Measurements from ENCODE around the gene TNK1. TPM values are rescaled to one million over a fixed set of nuclear protein-coding genes. Genes with fewer than 3 reads are reported as not detected.
A peak's percentile ranks its signal among the peaks of the same experiment; 100 is the strongest.

Gene TNK1
- total RNA-seq, 1 donor from 2014 or later = 4.0 TPM

- peaks cover 8% of the 10 kb centered on the region for H3K36me3 Mint-ChIP-seq (ENCODE audit: low read depth)
- peaks cover 33% of the 10 kb centered on the region for H3K27me3 Mint-ChIP-seq (ENCODE audit: low read depth)
- DNase-seq (ENCODE audit: low spot score) = peak; percentile 74
- H3K9me3 Mint-ChIP-seq = peaks cover 6% of the 10 kb centered on the region
- intact Hi-C loops (cut with micrococcal nuclease) = no loop called here
- H3K4me3 Mint-ChIP-seq (ENCODE audit: low read depth) = peak overlapping the region; percentile 66
- no peak overlapping the region for H3K27ac Mint-ChIP-seq
- H3K4me1 Mint-ChIP-seq (ENCODE audit: low read depth) = peaks cover 4% of the 10 kb centered on the region
Measured at GRCh38 chr17:7383742-7384488, 3.0 kb downstream of the TNK1 start.

- DNase-seq (ENCODE audit: low spot score) = no peak
- intact Hi-C loops (cut with micrococcal nuclease) = no loop called here
Measured at GRCh38 chr17:7384489-7385081, 3.7 kb downstream of the TNK1 start.

DNA sequence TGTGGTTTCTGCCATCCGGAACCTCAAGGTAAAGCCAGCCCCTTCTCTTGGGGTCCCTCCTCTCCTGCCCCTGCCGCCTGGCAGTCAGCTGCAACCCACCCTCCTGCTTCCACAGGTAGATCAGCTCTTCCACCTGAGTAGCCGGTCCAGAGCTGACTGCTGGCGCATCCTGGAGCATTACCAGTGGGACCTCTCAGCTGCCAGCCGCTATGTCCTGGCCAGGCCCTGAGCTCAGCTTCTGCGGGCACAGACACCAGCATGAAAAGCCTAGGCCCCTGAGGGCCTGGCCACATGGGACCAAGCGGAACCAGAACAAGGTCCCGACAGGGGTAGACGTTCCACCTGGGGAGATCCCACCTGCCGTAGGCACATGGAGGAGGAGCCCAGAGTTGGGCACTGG is 8.0 kb downstream of the TNK1 start:
- H3K36me3 Mint-ChIP-seq (ENCODE audit: low read depth) = peaks cover 29% of the 10 kb centered on the region

More at GRCh38 chr17:7384489-7385081, 3.7 kb downstream of the TNK1 start:
- no peaks in the 10 kb centered on the region for H3K9me3 Mint-ChIP-seq
- peaks cover 27% of the 10 kb centered on the region for H3K27me3 Mint-ChIP-seq (ENCODE audit: low read depth)
- peak overlapping the region; percentile 66 for H3K4me3 Mint-ChIP-seq (ENCODE audit: low read depth)
- peaks cover 4% of the 10 kb centered on the region for H3K4me1 Mint-ChIP-seq (ENCODE audit: low read depth)
- H3K27ac Mint-ChIP-seq = peak overlapping the region; percentile 34
- H3K36me3 Mint-ChIP-seq (ENCODE audit: low read depth) = peaks cover 4% of the 10 kb centered on the region

GRCh38 chr17:7389924-7390910 is 9.3 kb downstream of the TNK1 start:
- H3K27ac Mint-ChIP-seq = no peak overlapping the region
- H3K9me3 Mint-ChIP-seq = no peaks in the 10 kb centered on the region
- H3K36me3 Mint-ChIP-seq (ENCODE audit: low read depth) = peaks cover 29% of the 10 kb centered on the region
- H3K27me3 Mint-ChIP-seq (ENCODE audit: low read depth) = no peaks in the 10 kb centered on the region
- intact Hi-C loops (cut with micrococcal nuclease) = loop anchor here (5.0 kb wide), 1 partner anchor 38 kb away; the partner anchor contains the start of gene KCTD11
- peaks cover 15% of the 10 kb centered on the region for H3K4me1 Mint-ChIP-seq (ENCODE audit: low read depth)
- no peak overlapping the region for H3K4me3 Mint-ChIP-seq (ENCODE audit: low read depth)
- DNase-seq (ENCODE audit: low spot score) = no peak

More for the DNA sequence above, 8.0 kb downstream of the TNK1 start:
- no peak overlapping the region for H3K4me3 Mint-ChIP-seq (ENCODE audit: low read depth)
- intact Hi-C loops (cut with micrococcal nuclease) = no loop called here
- peaks cover 14% of the 10 kb centered on the region for H3K4me1 Mint-ChIP-seq (ENCODE audit: low read depth)
- DNase-seq (ENCODE audit: low spot score) = no peak
- no peaks in the 10 kb centered on the region for H3K9me3 Mint-ChIP-seq
- H3K27me3 Mint-ChIP-seq (ENCODE audit: low read depth) = no peaks in the 10 kb centered on the region
- no peak overlapping the region for H3K27ac Mint-ChIP-seq

- Mint-ChIP-seq H3K27ac (no peak overlapping the region), H3K4me1 (ENCODE audit: low read depth) (peaks cover 15% of the 10 kb centered on the region), H3K36me3 (ENCODE audit: low read depth) (peaks cover 29% of the 10 kb centered on the region), H3K27me3 (ENCODE audit: low read depth) (no peaks in the 10 kb centered on the region), H3K4me3 (ENCODE audit: low read depth) (peak overlapping the region; percentile 17), H3K9me3 (no peaks in the 10 kb centered on the region)
- intact Hi-C loops (cut with micrococcal nuclease) = loop anchor here (5.0 kb wide), 1 partner anchor 39 kb away; the partner anchor contains the start of gene KCTD11
- DNase-seq (ENCODE audit: low spot score) = no peak
Measured at GRCh38 chr17:7391307-7391706, 10.4 kb downstream of the TNK1 start.

DNA sequence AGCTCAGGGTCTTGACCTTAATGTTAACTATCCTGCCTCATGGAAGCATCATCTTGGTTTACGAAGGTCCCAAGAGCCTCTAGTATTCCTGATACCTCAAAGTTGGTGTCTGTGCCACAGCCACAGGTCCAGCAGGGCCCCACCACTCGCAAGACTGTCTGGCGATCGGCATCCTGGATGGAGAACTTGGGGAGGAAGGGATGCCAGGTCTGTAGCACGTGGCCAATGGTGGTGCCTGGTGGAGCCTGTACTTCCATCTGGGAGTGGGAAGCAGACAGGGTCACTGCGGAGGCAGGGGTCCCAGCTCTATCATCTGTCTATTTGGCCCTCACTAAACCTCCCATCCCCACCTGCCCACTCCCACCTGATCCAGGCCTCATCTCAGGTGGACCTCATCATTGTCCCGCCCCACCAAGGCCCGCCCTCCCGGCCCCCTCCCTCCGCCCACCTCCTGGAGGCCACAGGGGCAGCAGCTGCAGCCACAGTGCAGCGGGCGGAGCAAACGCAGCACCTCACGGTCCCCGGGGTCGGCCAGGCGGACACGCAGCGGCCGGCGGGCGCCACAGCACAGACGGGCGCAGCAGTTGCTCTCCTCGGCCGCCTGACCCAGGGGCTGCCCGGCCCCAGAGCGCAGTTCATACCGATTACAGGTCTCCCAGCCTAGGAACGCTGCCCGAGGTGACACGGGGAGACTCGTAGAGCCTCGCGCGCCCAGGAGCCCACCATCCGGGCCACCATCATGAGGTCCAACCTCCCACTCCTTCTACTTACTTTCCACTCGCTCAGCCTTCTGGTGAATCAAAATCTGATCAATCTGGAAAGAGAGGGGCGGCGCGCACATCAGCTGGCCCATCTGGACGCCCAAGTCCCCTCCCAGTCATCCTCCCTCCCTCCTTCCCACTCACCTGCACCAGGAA is 12.1 kb downstream of the TNK1 start:
- Mint-ChIP-seq H3K4me1 (ENCODE audit: low read depth) (peaks cover 15% of the 10 kb centered on the region), H3K36me3 (ENCODE audit: low read depth) (peaks cover 25% of the 10 kb centered on the region), H3K9me3 (no peaks in the 10 kb centered on the region), H3K27me3 (ENCODE audit: low read depth) (no peaks in the 10 kb centered on the region), H3K4me3 (ENCODE audit: low read depth) (peak overlapping the region; percentile 94), H3K27ac (no peak overlapping the region)
- intact Hi-C loops (cut with micrococcal nuclease) = loop anchor here (5.0 kb wide), 1 partner anchor 41 kb away; the partner anchor contains the start of gene KCTD11
- no peak for DNase-seq (ENCODE audit: low spot score)

DNA sequence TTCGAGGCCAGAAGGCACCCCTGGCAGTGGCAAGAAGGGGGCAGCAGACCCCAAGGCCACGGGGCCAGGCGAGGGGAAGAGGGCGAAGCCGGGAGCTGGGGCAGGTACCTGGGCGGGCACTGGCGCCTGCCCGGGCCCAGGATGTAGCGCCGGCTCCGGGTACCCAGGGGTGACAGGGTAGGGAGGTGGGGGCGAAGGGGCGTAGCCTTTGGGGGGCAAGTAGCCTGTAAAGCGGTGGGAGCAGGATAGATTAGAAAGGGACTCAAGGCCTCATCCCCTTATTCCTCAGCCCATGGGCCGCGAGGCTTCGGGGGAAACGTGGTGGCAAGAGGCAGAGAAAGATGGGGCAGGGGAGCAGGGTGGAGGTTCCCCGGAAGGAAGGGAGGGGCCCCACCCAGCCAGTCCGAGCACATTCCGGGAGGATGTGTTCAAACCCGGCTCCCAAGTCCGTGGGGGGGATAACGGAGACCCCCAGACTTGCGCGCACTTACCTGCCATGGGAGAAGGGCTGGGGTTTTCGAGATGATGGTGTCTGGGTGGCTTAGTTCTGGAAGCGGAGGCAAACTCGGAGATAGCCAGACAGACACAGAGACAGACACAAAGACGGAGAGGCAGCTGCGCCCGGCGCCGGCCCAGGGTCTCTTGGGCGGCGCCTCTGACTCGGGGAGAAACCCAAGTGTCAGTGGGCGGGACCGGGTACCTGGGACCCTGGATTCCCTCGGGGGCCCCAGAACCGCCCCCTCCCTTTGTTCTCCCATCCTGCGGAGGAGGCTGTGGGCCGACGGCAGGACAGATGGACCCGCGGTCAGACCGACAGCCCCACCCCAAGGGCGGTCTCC is 12.9 kb downstream of the TNK1 start:
- H3K27me3 Mint-ChIP-seq (ENCODE audit: low read depth) = no peaks in the 10 kb centered on the region
- H3K9me3 Mint-ChIP-seq = no peaks in the 10 kb centered on the region
- peaks cover 15% of the 10 kb centered on the region for H3K4me1 Mint-ChIP-seq (ENCODE audit: low read depth)
- DNase-seq (ENCODE audit: low spot score) = peak; percentile 28
- H3K4me3 Mint-ChIP-seq (ENCODE audit: low read depth) = peak overlapping the region; percentile 94
- peaks cover 25% of the 10 kb centered on the region for H3K36me3 Mint-ChIP-seq (ENCODE audit: low read depth)
- intact Hi-C loops (cut with micrococcal nuclease) = loop anchor here (1.0 to 5.0 kb wide), 2 partner anchors 10 to 42 kb away; partner anchors contain the start of genes KCTD11 and TMEM256
- H3K27ac Mint-ChIP-seq = peak overlapping the region; percentile 83

DNA sequence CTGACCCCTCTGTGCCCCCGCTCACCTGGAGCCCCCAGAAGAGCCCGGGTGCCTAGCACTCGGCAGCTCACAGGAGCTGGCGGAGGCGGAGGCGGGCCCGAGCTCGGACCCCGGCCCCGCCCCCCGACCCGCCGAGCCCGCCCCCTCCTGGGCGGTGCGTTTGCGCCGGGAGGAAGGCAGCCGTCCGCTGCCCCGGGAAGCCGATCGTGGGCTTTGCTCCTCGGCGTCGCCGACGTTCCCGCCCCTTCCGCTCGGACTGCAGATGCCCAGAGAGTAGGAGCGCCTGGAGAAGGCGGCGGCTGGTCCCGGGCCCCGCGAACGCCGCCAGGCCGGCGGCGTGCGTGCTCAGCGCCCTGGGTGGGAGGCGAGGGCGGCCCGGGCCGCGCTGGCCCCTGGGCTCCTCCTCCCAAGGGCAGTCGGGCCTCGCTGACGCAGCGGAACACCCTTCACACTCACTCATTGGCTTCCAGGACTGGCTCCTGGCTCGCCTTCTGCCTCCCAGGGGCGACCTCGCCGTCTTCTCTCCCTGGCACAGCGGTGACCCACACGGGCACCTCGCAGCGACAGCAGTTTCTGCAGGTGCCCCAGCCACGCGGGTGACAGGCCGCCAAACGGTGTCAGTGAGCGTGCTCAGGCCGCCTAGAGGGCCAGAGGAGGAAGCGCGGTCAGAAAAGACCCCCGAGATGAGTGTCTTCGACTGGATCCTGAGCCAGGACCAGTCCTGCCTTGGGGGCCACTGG is 13.7 kb downstream of the TNK1 start, which contains the start of gene PLSCR3:
TSS of gene PLSCR3 (minus strand) at position 74 of the 740 bp plus-strand sequence. CDS start 415 bp downstream, outside the sequence.
- Mint-ChIP-seq H3K27me3 (ENCODE audit: low read depth) (no peaks in the 10 kb centered on the region), H3K9me3 (no peaks in the 10 kb centered on the region), H3K4me1 (ENCODE audit: low read depth) (peaks cover 15% of the 10 kb centered on the region), H3K27ac (peak within 1 kb of the TSS; percentile 91), H3K4me3 (ENCODE audit: low read depth) (peak within 1 kb of the TSS; percentile 94), H3K36me3 (ENCODE audit: low read depth) (peaks cover 25% of the 10 kb centered on the region)
- intact Hi-C loops (cut with micrococcal nuclease) = loop anchor here (1.0 to 5.0 kb wide), 2 partner anchors 10 to 42 kb away; partner anchors contain the start of genes KCTD11 and TMEM256
- DNase-seq (ENCODE audit: low spot score) = peak; percentile 80

DNA sequence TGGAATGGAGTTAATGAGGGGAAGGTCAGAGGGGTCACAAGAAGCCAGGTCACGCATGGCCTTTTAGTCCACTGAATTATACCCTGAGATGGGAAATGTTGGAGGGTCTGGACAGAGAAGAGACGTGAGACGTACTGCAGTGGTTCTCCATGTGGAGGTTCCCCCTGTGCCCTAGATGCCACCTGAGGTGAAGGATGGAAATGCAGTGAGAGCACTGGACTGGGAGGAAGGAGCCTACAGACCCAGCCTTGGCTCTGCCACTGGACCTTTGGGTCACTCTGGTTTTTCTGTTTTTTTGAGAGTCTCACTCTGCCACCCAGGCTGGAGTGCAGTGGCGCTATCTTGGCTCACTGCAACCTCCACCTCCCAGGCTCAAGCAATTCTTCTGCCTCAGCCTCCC is 15.3 kb downstream of the TNK1 start:
- Mint-ChIP-seq H3K4me1 (ENCODE audit: low read depth) (peaks cover 15% of the 10 kb centered on the region), H3K9me3 (no peaks in the 10 kb centered on the region), H3K27me3 (ENCODE audit: low read depth) (no peaks in the 10 kb centered on the region), H3K4me3 (ENCODE audit: low read depth) (peak overlapping the region; percentile 3), H3K27ac (no peak overlapping the region), H3K36me3 (ENCODE audit: low read depth) (peaks cover 16% of the 10 kb centered on the region)
- intact Hi-C loops (cut with micrococcal nuclease) = no loop called here
- DNase-seq (ENCODE audit: low spot score) = no peak

DNA sequence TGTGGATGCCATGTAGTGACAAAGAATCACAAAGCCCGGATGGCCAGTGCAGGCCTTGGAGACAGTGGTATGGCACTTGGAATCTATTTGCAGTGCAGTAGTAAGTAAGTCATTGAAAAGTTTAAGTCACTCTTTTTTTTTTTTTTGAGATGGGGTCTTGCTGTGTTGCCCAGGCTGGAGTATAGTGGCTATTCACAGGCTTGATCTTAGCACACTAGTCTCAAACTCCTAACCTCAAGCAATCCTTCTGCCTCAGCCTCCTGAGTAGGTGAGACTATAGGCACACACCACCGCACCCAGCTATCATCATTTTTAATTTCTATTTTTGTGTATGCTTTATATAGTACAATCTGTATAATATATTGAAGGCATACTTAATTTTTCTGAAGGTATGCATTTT is 17.7 kb downstream of the TNK1 start:
- H3K4me3 Mint-ChIP-seq (ENCODE audit: low read depth) = no peak overlapping the region

More for the DNA sequence above, 17.7 kb downstream of the TNK1 start:
- Mint-ChIP-seq H3K27me3 (ENCODE audit: low read depth) (no peaks in the 10 kb centered on the region), H3K4me1 (ENCODE audit: low read depth) (peaks cover 12% of the 10 kb centered on the region), H3K27ac (no peak overlapping the region), H3K36me3 (ENCODE audit: low read depth) (peaks cover 4% of the 10 kb centered on the region), H3K9me3 (no peaks in the 10 kb centered on the region)
- intact Hi-C loops (cut with micrococcal nuclease) = no loop called here
- DNase-seq (ENCODE audit: low spot score) = no peak
